ENCODE data around the gene C1QA.

C1QA gene

GRCh38 chr1:22641247-22641646 is 4.8 kb downstream of the C1QA start:
- peak overlapping the region in 2 of 10 experiments; percentile 84 to 90; a peak in 3 of 20 replicates for H3K4me3 ChIP-seq
- no peak for TF ChIP-seq Cebpa-rat (IDR thresholded peaks at IDR 0.05)

GRCh38 chr1:22641906-22642636 is 5.6 kb downstream of the C1QA start:
- Histone ChIP-seq H3K36me3 (peaks cover 0 to 87% (median 0%) of the 10 kb centered on the region in 11 experiments; a peak in 6 of 22 replicates), H3K9me3 (replicated peaks in 1 of 11) (no peaks in the 10 kb centered on the region), H3K9ac (peak overlapping the region in 5 of 11 experiments; percentile 5 to 82 (median 35); a peak in 5 of 22 replicates), H4K20me1 (peaks cover 0 to 34% (median 0%) of the 10 kb centered on the region in 11 experiments; a peak in 7 of 22 replicates), H3K27me3 (no peaks in the 10 kb centered on the region), H3K4me3 (peak overlapping the region in 2 of 10 experiments; percentile 84 to 90; a peak in 3 of 20 replicates), H3K4me2 (peak overlapping the region in 6 of 11 experiments; percentile 18 to 100 (median 60); a peak in 9 of 22 replicates), H3K27ac (peak overlapping the region in 3 of 11 experiments; percentile 33 to 87 (median 56); a peak in 5 of 22 replicates), H3K4me1 (peaks cover 27 to 100% (median 42%) of the 10 kb centered on the region in 10 experiments)
- TF ChIP-seq Cebpa-rat (IDR thresholded peaks at IDR 0.05) = no peak

More at GRCh38 chr1:22641247-22641646, 4.8 kb downstream of the C1QA start:
- Histone ChIP-seq H3K27me3 (no peaks in the 10 kb centered on the region), H3K9me3 (replicated peaks in 1 of 11) (no peaks in the 10 kb centered on the region), H4K20me1 (peaks cover 0 to 26% (median 0%) of the 10 kb centered on the region in 11 experiments; a peak in 6 of 22 replicates), H3K27ac (peak overlapping the region in 2 of 11 experiments; percentile 39; a peak in 3 of 22 replicates), H3K9ac (peak overlapping the region in 2 of 11 experiments; percentile 60 to 82; a peak in 4 of 22 replicates), H3K4me1 (peaks cover 35 to 100% (median 50%) of the 10 kb centered on the region in 10 experiments), H3K4me2 (peak overlapping the region in 4 of 11 experiments; percentile 34 to 100 (median 89); a peak in 6 of 22 replicates), H3K36me3 (peaks cover 0 to 79% (median 0%) of the 10 kb centered on the region in 11 experiments; a peak in 6 of 22 replicates)

GRCh38 chr1:22643381-22643780 is 7.0 kb downstream of the C1QA start, which contains the start of gene C1QC:
Gene C1QC, plus strand, starts transcription at chr1:22643633. Its CDS starts 391 bp downstream, at chr1:22644024.
- Histone ChIP-seq H3K4me2 (peak within 1 kb of the TSS in 8 of 11 experiments; percentile 17 to 100 (median 36); a peak in 11 of 22 replicates), H3K9ac (peak within 1 kb of the TSS in 6 of 11 experiments; percentile 2 to 91 (median 46); a peak in 7 of 22 replicates), H3K4me3 (peak within 1 kb of the TSS in 4 of 10 experiments; percentile 16 to 82 (median 72); a peak in 7 of 20 replicates), H3K36me3 (peaks cover 0 to 88% (median 0%) of the 10 kb centered on the region in 11 experiments; a peak in 6 of 22 replicates), H3K4me1 (peaks cover 17 to 97% (median 28%) of the 10 kb centered on the region in 10 experiments; a peak in 19 of 20 replicates), H3K27ac (peak within 1 kb of the TSS in 4 of 11 experiments; percentile 34 to 87 (median 72); a peak in 8 of 22 replicates), H4K20me1 (peaks cover 0 to 43% (median 0%) of the 10 kb centered on the region in 11 experiments; a peak in 7 of 22 replicates), H3K9me3 (replicated peaks in 1 of 11) (no peaks in the 10 kb centered on the region), H3K27me3 (no peaks in the 10 kb centered on the region)
- TF ChIP-seq Cebpa-rat (IDR thresholded peaks at IDR 0.05) = no peak

- Histone ChIP-seq H3K27me3 (no peaks in the 10 kb centered on the region), H3K4me1 (peaks cover 13 to 95% (median 26%) of the 10 kb centered on the region in 10 experiments; a peak in 19 of 20 replicates), H3K4me3 (peak overlapping the region in 4 of 10 experiments; percentile 16 to 82 (median 72); a peak in 7 of 20 replicates), H3K9me3 (replicated peaks in 1 of 11) (no peaks in the 10 kb centered on the region), H4K20me1 (peaks cover 0 to 43% (median 0%) of the 10 kb centered on the region in 11 experiments; a peak in 7 of 22 replicates), H3K4me2 (peak overlapping the region in 6 of 11 experiments; percentile 21 to 100 (median 66); a peak in 10 of 22 replicates), H3K27ac (peak overlapping the region in 4 of 11 experiments; percentile 34 to 87 (median 72); a peak in 8 of 22 replicates), H3K9ac (peak overlapping the region in 5 of 11 experiments; percentile 2 to 91 (median 69); a peak in 7 of 22 replicates), H3K36me3 (peaks cover 0 to 88% (median 0%) of the 10 kb centered on the region in 11 experiments; a peak in 6 of 22 replicates)
- no peak for TF ChIP-seq Cebpa-rat (IDR thresholded peaks at IDR 0.05)
Observed at GRCh38 chr1:22643928-22644327, 7.5 kb downstream of the C1QA start.

GRCh38 chr1:22645931-22646330 is 9.5 kb downstream of the C1QA start:
- Histone ChIP-seq H3K27me3 (no peaks in the 10 kb centered on the region), H3K4me3 (peak overlapping the region in 3 of 10 experiments; percentile 66 to 82 (median 79); a peak in 6 of 20 replicates), H3K9ac (peak overlapping the region in 3 of 11 experiments; percentile 69 to 91 (median 90); a peak in 4 of 22 replicates), H3K4me2 (peak overlapping the region in 5 of 11 experiments; percentile 19 to 100 (median 87); a peak in 10 of 22 replicates), H4K20me1 (peaks cover 0 to 33% (median 0%) of the 10 kb centered on the region in 11 experiments; a peak in 7 of 22 replicates), H3K9me3 (replicated peaks in 1 of 11) (no peaks in the 10 kb centered on the region), H3K27ac (peak overlapping the region in 3 of 11 experiments; percentile 7 to 87 (median 79); a peak in 5 of 22 replicates), H3K36me3 (peaks cover 0 to 76% (median 0%) of the 10 kb centered on the region in 11 experiments; a peak in 6 of 22 replicates), H3K4me1 (peaks cover 5 to 88% (median 18%) of the 10 kb centered on the region in 10 experiments; a peak in 16 of 20 replicates)
- no peak for TF ChIP-seq Cebpa-rat (IDR thresholded peaks at IDR 0.05)

GRCh38 chr1:22646384-22646783 is 10.0 kb downstream of the C1QA start:
- H3K9me3 ChIP-seq (replicated peaks in 1 of 11) = no peaks in the 10 kb centered on the region
- H3K36me3 ChIP-seq = peaks cover 0 to 72% (median 0%) of the 10 kb centered on the region in 11 experiments; a peak in 6 of 22 replicates
- H3K27ac ChIP-seq = peak overlapping the region in 3 of 11 experiments; percentile 7 to 87 (median 79); a peak in 4 of 22 replicates
- H3K4me3 ChIP-seq = peak overlapping the region in 3 of 10 experiments; percentile 66 to 82 (median 79); a peak in 6 of 20 replicates
- no peak for TF ChIP-seq Cebpa-rat (IDR thresholded peaks at IDR 0.05)
- peak overlapping the region in 3 of 11 experiments; percentile 69 to 91 (median 90); a peak in 4 of 22 replicates for H3K9ac ChIP-seq
- peaks cover 5 to 88% (median 19%) of the 10 kb centered on the region in 10 experiments; a peak in 17 of 20 replicates for H3K4me1 ChIP-seq
- H3K4me2 ChIP-seq = peak overlapping the region in 4 of 11 experiments; percentile 31 to 100 (median 89); a peak in 7 of 22 replicates
- no peaks in the 10 kb centered on the region for H3K27me3 ChIP-seq
- peaks cover 0 to 33% (median 0%) of the 10 kb centered on the region in 11 experiments; a peak in 7 of 22 replicates for H4K20me1 ChIP-seq

- Histone ChIP-seq H3K27me3 (no peaks in the 10 kb centered on the region), H3K4me3 (no peak overlapping the region), H3K36me3 (peaks cover 0 to 57% (median 0%) of the 10 kb centered on the region in 11 experiments; a peak in 6 of 22 replicates), H4K20me1 (peaks cover 0 to 43% (median 0%) of the 10 kb centered on the region in 11 experiments; a peak in 6 of 22 replicates), H3K9ac (peak overlapping the region in 2 of 11 experiments; percentile 59 to 84; a peak in 2 of 22 replicates), H3K9me3 (replicated peaks in 1 of 11) (no peaks in the 10 kb centered on the region), H3K27ac (peak overlapping the region in 2 of 11 experiments; percentile 61 to 77; a peak in 3 of 22 replicates), H3K4me2 (peak overlapping the region in 3 of 11 experiments; percentile 4 to 98 (median 89); a peak in 4 of 22 replicates), H3K4me1 (peaks cover 15 to 88% (median 22%) of the 10 kb centered on the region in 10 experiments)
- no peak for TF ChIP-seq Cebpa-rat (IDR thresholded peaks at IDR 0.05)
Observed at GRCh38 chr1:22650089-22650693, 13.8 kb downstream of the C1QA start.
